K562 (cell line): ENCODE results near the gene CNTRL. TPM values are rescaled to one million over a fixed set of nuclear protein-coding genes. Genes with fewer than 3 reads are reported as not detected.

ENCODE experiments used
- CHD4 ChIP-seq: fragments of 200-600 bp; sonication (generic); IDR thresholded peaks from 3 replicates; pipeline ENCODE4 v1.6.1; 2012; ENCODE audit warnings: low read depth, mild to moderate bottlenecking, mixed read lengths, low read length, inconsistent platforms; ENCODE audit not compliant: insufficient read depth, insufficient replicate concordance, poor library complexity, severe bottlenecking
- GABPB2 ChIP-seq: fragments of 250-450 bp; sonication (Bioruptor Pico); conservative IDR thresholded peaks from 2 replicates; pipeline ENCODE4 v1.5.1; 2021; ENCODE audit warnings: mild to moderate bottlenecking
- KLF13 ChIP-seq: fragments of 450-650 bp; IDR thresholded peaks from 2 replicates; pipeline ENCODE4 v1.6.1; 2016; ENCODE audit warnings: missing genetic modification characterization, low read depth, mild to moderate bottlenecking, missing compliant biosample characterization, moderate library complexity, borderline replicate concordance
- MCM7 ChIP-seq, 2 experiments: fragments of 450-650 bp; IDR thresholded peaks; 2 replicates each; pipeline ENCODE4 v1.6.1; 2016 to 2018
- PML ChIP-seq: IDR thresholded peaks from 2 replicates; pipeline ENCODE4 v1.6.1; 2012; ENCODE audit warnings: low read length, inconsistent platforms
- PTRF ChIP-seq: fragments of 450-650 bp; IDR thresholded peaks from 2 replicates; pipeline ENCODE4 v1.6.1; 2016; ENCODE audit warnings: mild to moderate bottlenecking, missing genetic modification characterization, missing compliant biosample characterization
- RBM17 ChIP-seq: fragments of 200-400 bp; formaldehyde crosslinking; IDR thresholded peaks from 2 replicates; pipeline ENCODE4 v1.6.1; 2017; ENCODE audit warnings: low read depth, mild to moderate bottlenecking, low read length, borderline replicate concordance
- SREBF2 ChIP-seq: sonication (generic); formaldehyde crosslinking; IDR thresholded peaks from 2 replicates; pipeline ENCODE4 v1.4.0; 2020; ENCODE audit warnings: mild to moderate bottlenecking, missing genetic modification reagents
- ZNF282 ChIP-seq: sonication (generic); formaldehyde crosslinking; IDR thresholded peaks from 2 replicates; pipeline ENCODE4 v1.8.1; 2023; ENCODE audit warnings: missing genetic modification reagents
- ZNF717 ChIP-seq: fragments of 250-450 bp; sonication (Bioruptor Pico); IDR thresholded peaks from 2 replicates; pipeline ENCODE4 v1.5.0; 2021
- ZSCAN32 ChIP-seq: fragments of 450-650 bp; formaldehyde crosslinking; IDR thresholded peaks from 2 replicates; pipeline ENCODE4 v1.4.0; 2020; ENCODE audit warnings: mild to moderate bottlenecking, moderate library complexity
- polyA plus RNA-seq, 8 experiments: library from polyadenylated mRNA; depleted of rRNA in 4 of 8; stranded (reverse) in 5 of 8; unstranded in 3 of 8; fragments of >200 nt; fragmentation: Nextera tagmentation in 2 of 8; fragmentation: Illumina TruSeq in 1 of 8; extraction: Ambion mirVana in 2 of 8; extraction: Trizol in 1 of 8; gene quantifications; 2 replicates each; pipeline versions ENCODE4 v1.2.1 to v1.2.3, GENCODE V29; 2011 to 2014; ENCODE audit warnings: inconsistent platforms in 1 of 8, missing spikeins in 1 of 8
- total RNA-seq, 7 experiments: library from RNA; depleted of rRNA in 6 of 7; stranded (reverse); fragments of >200 nt in 6 of 7; fragmentation: Illumina TruSeq in 2 of 7; extraction: Trizol in 2 of 7; gene quantifications; 2 replicates each; pipeline versions ENCODE4 v1.2.1 to v1.2.3, GENCODE V29; 2011 to 2021; ENCODE audit warnings: low replicate concordance in 1 of 7
- TF ChIP-seq, protein P1 (sequence below): fragments of 250-450 bp; sonication (Bioruptor Pico); IDR thresholded peaks from 2 replicates; pipeline ENCODE4 v1.5.0; 2020; ENCODE audit warnings: mild to moderate bottlenecking, borderline replicate concordance
- TF ChIP-seq, protein P2 (sequence below): sonication (generic); formaldehyde crosslinking; IDR thresholded peaks from 2 replicates; pipeline ENCODE4 v1.8.1; 2023; ENCODE audit warnings: missing genetic modification reagents, mild to moderate bottlenecking, borderline replicate concordance
- TF ChIP-seq, protein P3 (sequence below): fragments of 450-650 bp; IDR thresholded peaks from 2 replicates; pipeline ENCODE4 v1.6.1; 2016; ENCODE audit warnings: mild to moderate bottlenecking
- TF ChIP-seq, protein P4 (sequence below): fragments of 200-400 bp; formaldehyde crosslinking; IDR thresholded peaks from 2 replicates; pipeline ENCODE4 v1.6.1; 2017; ENCODE audit warnings: mild to moderate bottlenecking, low read depth, low read length, moderate library complexity
- TF ChIP-seq, protein P5 (sequence below): fragments of 250-450 bp; sonication (Bioruptor Pico); IDR thresholded peaks from 2 replicates; pipeline ENCODE4 v1.8.0; 2022; ENCODE audit warnings: moderate library complexity, mild to moderate bottlenecking, inconsistent platforms

CNTRL gene
- total and polyA plus RNA-seq, 9 of the 15 experiments (the other 6 are each of a cell fraction or from before 2014, with no cell fraction given) = 9.2 to 28.9 (median 20.5) TPM

DNA sequence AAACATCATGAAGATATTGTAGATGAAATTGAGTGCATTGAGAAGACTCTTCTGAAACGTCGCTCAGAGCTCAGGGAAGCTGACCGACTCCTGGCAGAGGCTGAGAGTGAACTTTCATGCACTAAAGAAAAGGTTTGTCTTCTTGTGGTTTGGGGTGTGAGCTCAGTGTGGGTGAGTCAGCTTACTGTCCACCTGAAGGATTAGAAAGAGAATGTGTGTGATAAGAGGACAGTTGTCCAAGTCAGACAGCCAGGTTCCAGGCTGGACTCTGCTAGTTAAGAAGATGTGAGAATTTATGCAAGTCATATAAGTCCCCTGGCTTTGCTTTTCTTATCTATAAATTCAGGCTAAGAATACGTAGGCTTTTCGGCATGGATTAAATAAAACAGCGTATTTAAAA is 80.0 kb downstream of the CNTRL start (continued):
- TF ChIP-seq, protein P1, sequence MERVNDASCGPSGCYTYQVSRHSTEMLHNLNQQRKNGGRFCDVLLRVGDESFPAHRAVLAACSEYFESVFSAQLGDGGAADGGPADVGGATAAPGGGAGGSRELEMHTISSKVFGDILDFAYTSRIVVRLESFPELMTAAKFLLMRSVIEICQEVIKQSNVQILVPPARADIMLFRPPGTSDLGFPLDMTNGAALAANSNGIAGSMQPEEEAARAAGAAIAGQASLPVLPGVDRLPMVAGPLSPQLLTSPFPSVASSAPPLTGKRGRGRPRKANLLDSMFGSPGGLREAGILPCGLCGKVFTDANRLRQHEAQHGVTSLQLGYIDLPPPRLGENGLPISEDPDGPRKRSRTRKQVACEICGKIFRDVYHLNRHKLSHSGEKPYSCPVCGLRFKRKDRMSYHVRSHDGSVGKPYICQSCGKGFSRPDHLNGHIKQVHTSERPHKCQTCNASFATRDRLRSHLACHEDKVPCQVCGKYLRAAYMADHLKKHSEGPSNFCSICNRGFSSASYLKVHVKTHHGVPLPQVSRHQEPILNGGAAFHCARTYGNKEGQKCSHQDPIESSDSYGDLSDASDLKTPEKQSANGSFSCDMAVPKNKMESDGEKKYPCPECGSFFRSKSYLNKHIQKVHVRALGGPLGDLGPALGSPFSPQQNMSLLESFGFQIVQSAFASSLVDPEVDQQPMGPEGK (CRISPR knock-in tag) = no peak
- no peak for TF ChIP-seq ZSCAN32
- TF ChIP-seq, protein P2, sequence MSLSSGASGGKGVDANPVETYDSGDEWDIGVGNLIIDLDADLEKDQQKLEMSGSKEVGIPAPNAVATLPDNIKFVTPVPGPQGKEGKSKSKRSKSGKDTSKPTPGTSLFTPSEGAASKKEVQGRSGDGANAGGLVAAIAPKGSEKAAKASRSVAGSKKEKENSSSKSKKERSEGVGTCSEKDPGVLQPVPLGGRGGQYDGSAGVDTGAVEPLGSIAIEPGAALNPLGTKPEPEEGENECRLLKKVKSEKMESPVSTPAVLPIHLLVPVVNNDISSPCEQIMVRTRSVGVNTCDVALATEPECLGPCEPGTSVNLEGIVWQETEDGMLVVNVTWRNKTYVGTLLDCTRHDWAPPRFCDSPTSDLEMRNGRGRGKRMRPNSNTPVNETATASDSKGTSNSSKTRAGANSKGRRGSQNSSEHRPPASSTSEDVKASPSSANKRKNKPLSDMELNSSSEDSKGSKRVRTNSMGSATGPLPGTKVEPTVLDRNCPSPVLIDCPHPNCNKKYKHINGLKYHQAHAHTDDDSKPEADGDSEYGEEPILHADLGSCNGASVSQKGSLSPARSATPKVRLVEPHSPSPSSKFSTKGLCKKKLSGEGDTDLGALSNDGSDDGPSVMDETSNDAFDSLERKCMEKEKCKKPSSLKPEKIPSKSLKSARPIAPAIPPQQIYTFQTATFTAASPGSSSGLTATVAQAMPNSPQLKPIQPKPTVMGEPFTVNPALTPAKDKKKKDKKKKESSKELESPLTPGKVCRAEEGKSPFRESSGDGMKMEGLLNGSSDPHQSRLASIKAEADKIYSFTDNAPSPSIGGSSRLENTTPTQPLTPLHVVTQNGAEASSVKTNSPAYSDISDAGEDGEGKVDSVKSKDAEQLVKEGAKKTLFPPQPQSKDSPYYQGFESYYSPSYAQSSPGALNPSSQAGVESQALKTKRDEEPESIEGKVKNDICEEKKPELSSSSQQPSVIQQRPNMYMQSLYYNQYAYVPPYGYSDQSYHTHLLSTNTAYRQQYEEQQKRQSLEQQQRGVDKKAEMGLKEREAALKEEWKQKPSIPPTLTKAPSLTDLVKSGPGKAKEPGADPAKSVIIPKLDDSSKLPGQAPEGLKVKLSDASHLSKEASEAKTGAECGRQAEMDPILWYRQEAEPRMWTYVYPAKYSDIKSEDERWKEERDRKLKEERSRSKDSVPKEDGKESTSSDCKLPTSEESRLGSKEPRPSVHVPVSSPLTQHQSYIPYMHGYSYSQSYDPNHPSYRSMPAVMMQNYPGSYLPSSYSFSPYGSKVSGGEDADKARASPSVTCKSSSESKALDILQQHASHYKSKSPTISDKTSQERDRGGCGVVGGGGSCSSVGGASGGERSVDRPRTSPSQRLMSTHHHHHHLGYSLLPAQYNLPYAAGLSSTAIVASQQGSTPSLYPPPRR (CRISPR knock-in tag) = no peak
- TF ChIP-seq, protein P3, sequence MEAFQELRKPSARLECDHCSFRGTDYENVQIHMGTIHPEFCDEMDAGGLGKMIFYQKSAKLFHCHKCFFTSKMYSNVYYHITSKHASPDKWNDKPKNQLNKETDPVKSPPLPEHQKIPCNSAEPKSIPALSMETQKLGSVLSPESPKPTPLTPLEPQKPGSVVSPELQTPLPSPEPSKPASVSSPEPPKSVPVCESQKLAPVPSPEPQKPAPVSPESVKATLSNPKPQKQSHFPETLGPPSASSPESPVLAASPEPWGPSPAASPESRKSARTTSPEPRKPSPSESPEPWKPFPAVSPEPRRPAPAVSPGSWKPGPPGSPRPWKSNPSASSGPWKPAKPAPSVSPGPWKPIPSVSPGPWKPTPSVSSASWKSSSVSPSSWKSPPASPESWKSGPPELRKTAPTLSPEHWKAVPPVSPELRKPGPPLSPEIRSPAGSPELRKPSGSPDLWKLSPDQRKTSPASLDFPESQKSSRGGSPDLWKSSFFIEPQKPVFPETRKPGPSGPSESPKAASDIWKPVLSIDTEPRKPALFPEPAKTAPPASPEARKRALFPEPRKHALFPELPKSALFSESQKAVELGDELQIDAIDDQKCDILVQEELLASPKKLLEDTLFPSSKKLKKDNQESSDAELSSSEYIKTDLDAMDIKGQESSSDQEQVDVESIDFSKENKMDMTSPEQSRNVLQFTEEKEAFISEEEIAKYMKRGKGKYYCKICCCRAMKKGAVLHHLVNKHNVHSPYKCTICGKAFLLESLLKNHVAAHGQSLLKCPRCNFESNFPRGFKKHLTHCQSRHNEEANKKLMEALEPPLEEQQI = 0 out of 2 replicates have a peak, but pooled peaks have one; percentile 57
- TF ChIP-seq MCM7 (IDR thresholded peaks at IDR 0.05) = no peak
- no peak for TF ChIP-seq KLF13
- no peak for TF ChIP-seq PTRF (tag)
- peak; percentile 75; the same call in 1 of the 2 replicates for TF ChIP-seq PML
- TF ChIP-seq, protein P4, sequence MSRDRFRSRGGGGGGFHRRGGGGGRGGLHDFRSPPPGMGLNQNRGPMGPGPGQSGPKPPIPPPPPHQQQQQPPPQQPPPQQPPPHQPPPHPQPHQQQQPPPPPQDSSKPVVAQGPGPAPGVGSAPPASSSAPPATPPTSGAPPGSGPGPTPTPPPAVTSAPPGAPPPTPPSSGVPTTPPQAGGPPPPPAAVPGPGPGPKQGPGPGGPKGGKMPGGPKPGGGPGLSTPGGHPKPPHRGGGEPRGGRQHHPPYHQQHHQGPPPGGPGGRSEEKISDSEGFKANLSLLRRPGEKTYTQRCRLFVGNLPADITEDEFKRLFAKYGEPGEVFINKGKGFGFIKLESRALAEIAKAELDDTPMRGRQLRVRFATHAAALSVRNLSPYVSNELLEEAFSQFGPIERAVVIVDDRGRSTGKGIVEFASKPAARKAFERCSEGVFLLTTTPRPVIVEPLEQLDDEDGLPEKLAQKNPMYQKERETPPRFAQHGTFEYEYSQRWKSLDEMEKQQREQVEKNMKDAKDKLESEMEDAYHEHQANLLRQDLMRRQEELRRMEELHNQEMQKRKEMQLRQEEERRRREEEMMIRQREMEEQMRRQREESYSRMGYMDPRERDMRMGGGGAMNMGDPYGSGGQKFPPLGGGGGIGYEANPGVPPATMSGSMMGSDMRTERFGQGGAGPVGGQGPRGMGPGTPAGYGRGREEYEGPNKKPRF = no peak
- no peak for TF ChIP-seq CHD4
- TF ChIP-seq, protein P5, sequence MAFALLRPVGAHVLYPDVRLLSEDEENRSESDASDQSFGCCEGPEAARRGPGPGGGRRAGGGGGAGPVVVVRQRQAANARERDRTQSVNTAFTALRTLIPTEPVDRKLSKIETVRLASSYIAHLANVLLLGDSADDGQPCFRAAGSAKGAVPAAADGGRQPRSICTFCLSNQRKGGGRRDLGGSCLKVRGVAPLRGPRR (CRISPR knock-in tag) = no peak
- TF ChIP-seq SREBF2 (CRISPR knock-in tag) = no peak
- no peak for TF ChIP-seq ZNF282
- TF ChIP-seq ZNF717 (CRISPR knock-in tag) = no peak
- TF ChIP-seq GABPB2 (CRISPR knock-in tag) = no peak
- TF ChIP-seq RBM17 = no peak
